ENCODE measurements around the gene RORC. TPM values are rescaled to one million over a fixed set of nuclear protein-coding genes. Genes with fewer than 3 reads are reported as not detected.

RORC gene
- total and polyA plus RNA-seq, 2 experiments from 2014 or later, result not detected

GRCh38 chr1:151801310-151801820 is 30.2 kb downstream of the RORC start:
- no peak for TF ChIP-seq CTCF (IDR thresholded peaks at IDR 0.05; ENCODE audit: low read depth, low read length)
- H3K4me3 ChIP-seq, result no peak overlapping the region
- no peak for DNase-seq (ENCODE audit: low read depth in 1 of 2, low spot score in 1 of 2)
- no peaks in the 10 kb centered on the region for H3K4me1 ChIP-seq (ENCODE audit: low read depth)
- H3K27ac ChIP-seq, result no peak overlapping the region
- H3K9me3 ChIP-seq (ENCODE audit: low read depth), result no peaks in the 10 kb centered on the region
- peaks cover 4% of the 10 kb centered on the region for H3K27me3 ChIP-seq
- no peaks in the 10 kb centered on the region for H3K36me3 ChIP-seq

- no peak overlapping the region for H3K4me3 ChIP-seq
- no peak for DNase-seq (ENCODE audit: low read depth in 1 of 2, low spot score in 1 of 2)
- TF ChIP-seq CTCF (IDR thresholded peaks at IDR 0.05; ENCODE audit: low read depth, low read length), result no peak
- H3K9me3 ChIP-seq (ENCODE audit: low read depth), result no peaks in the 10 kb centered on the region
- no peaks in the 10 kb centered on the region for H3K4me1 ChIP-seq (ENCODE audit: low read depth)
- H3K36me3 ChIP-seq, result no peaks in the 10 kb centered on the region
- no peak overlapping the region for H3K27ac ChIP-seq
- peaks cover 6% of the 10 kb centered on the region for H3K27me3 ChIP-seq
Measured at GRCh38 chr1:151800830-151801229, 30.8 kb downstream of the RORC start.

GRCh38 chr1:151799179-151800022 is 32.2 kb downstream of the RORC start:
- Histone ChIP-seq H3K9me3 (ENCODE audit: low read depth) (no peaks in the 10 kb centered on the region), H3K36me3 (no peaks in the 10 kb centered on the region), H3K4me1 (ENCODE audit: low read depth) (no peaks in the 10 kb centered on the region), H3K4me3 (no peak overlapping the region), H3K27me3 (peaks cover 2% of the 10 kb centered on the region), H3K27ac (no peak overlapping the region)
- TF ChIP-seq CTCF (IDR thresholded peaks at IDR 0.05; ENCODE audit: low read depth, low read length), result no peak
- no peak for DNase-seq (ENCODE audit: low read depth in 1 of 2, low spot score in 1 of 2)

GRCh38 chr1:151798571-151798970 is 33.0 kb downstream of the RORC start:
- peaks cover 2% of the 10 kb centered on the region for H3K27me3 ChIP-seq
- H3K9me3 ChIP-seq (ENCODE audit: low read depth), result no peaks in the 10 kb centered on the region

More at GRCh38 chr1:151798571-151798970, 33.0 kb downstream of the RORC start:
- no peak overlapping the region for H3K27ac ChIP-seq
- no peaks in the 10 kb centered on the region for H3K36me3 ChIP-seq
- H3K4me3 ChIP-seq, result no peak overlapping the region
- DNase-seq (ENCODE audit: low read depth in 1 of 2, low spot score in 1 of 2), result no peak
- TF ChIP-seq CTCF (IDR thresholded peaks at IDR 0.05; ENCODE audit: low read depth, low read length), result no peak
- no peaks in the 10 kb centered on the region for H3K4me1 ChIP-seq (ENCODE audit: low read depth)
